ENCODE data around the gene CDK14.

CDK14 gene

GRCh38 chr7:90955641-90956207 is 359.6 kb downstream of the CDK14 start:
- no peak for DNase-seq
- H3K9me3 ChIP-seq = no peaks in the 10 kb centered on the region
- H3K36me3 ChIP-seq = no peaks in the 10 kb centered on the region
- H3K27me3 ChIP-seq = no peaks in the 10 kb centered on the region
- TF ChIP-seq CTCF (IDR thresholded peaks at IDR 0.05; ENCODE audit: low read depth, low read length) = no peak
- H3K4me3 ChIP-seq (ENCODE audit: low read depth, low read length) = no peak overlapping the region
- no peaks in the 10 kb centered on the region for H3K4me1 ChIP-seq

GRCh38 chr7:90957883-90958282 is 361.8 kb downstream of the CDK14 start:
- H3K4me1 ChIP-seq = no peaks in the 10 kb centered on the region
- H3K27me3 ChIP-seq = no peaks in the 10 kb centered on the region
- no peak for DNase-seq
- H3K4me3 ChIP-seq (ENCODE audit: low read depth, low read length) = no peak overlapping the region
- TF ChIP-seq CTCF (IDR thresholded peaks at IDR 0.05; ENCODE audit: low read depth, low read length) = no peak
- H3K36me3 ChIP-seq = no peaks in the 10 kb centered on the region
- no peaks in the 10 kb centered on the region for H3K9me3 ChIP-seq

- DNase-seq = no peak
- H3K4me1 ChIP-seq = no peaks in the 10 kb centered on the region
- no peak overlapping the region for H3K4me3 ChIP-seq (ENCODE audit: low read depth, low read length)
- no peaks in the 10 kb centered on the region for H3K27me3 ChIP-seq
- no peaks in the 10 kb centered on the region for H3K36me3 ChIP-seq
- no peaks in the 10 kb centered on the region for H3K9me3 ChIP-seq
- no peak for TF ChIP-seq CTCF (IDR thresholded peaks at IDR 0.05; ENCODE audit: low read depth, low read length)
Observed at GRCh38 chr7:90958647-90959046, 362.5 kb downstream of the CDK14 start.

- Histone ChIP-seq H3K4me1 (no peaks in the 10 kb centered on the region), H3K4me3 (ENCODE audit: low read depth, low read length) (no peak overlapping the region), H3K9me3 (no peaks in the 10 kb centered on the region), H3K36me3 (no peaks in the 10 kb centered on the region), H3K27me3 (no peaks in the 10 kb centered on the region)
- no peak for TF ChIP-seq CTCF (IDR thresholded peaks at IDR 0.05; ENCODE audit: low read depth, low read length)
- no peak for DNase-seq
Observed at GRCh38 chr7:90961037-90961725, 365.1 kb downstream of the CDK14 start.

- DNase-seq = no peak
- no peaks in the 10 kb centered on the region for H3K27me3 ChIP-seq
- TF ChIP-seq CTCF (IDR thresholded peaks at IDR 0.05; ENCODE audit: low read depth, low read length) = no peak
- no peak overlapping the region for H3K4me3 ChIP-seq (ENCODE audit: low read depth, low read length)
- H3K36me3 ChIP-seq = no peaks in the 10 kb centered on the region
- H3K9me3 ChIP-seq = no peaks in the 10 kb centered on the region
- H3K4me1 ChIP-seq = no peaks in the 10 kb centered on the region
Observed at GRCh38 chr7:90965211-90965610, 369.1 kb downstream of the CDK14 start.

- Histone ChIP-seq H3K4me3 (ENCODE audit: low read depth, low read length) (no peak overlapping the region), H3K36me3 (no peaks in the 10 kb centered on the region), H3K4me1 (no peaks in the 10 kb centered on the region), H3K9me3 (no peaks in the 10 kb centered on the region), H3K27me3 (no peaks in the 10 kb centered on the region)
- TF ChIP-seq CTCF (IDR thresholded peaks at IDR 0.05; ENCODE audit: low read depth, low read length) = no peak
- no peak for DNase-seq
Observed at GRCh38 chr7:90966346-90966745, 370.2 kb downstream of the CDK14 start.

All from BE2C (cell line).